ENCODE data around the gene EP400. TPM values are rescaled to one million over a fixed set of nuclear protein-coding genes. Genes with fewer than 3 reads are reported as not detected.
"Not testable (repeated sequence)": the region's sequence is repeated elsewhere in the genome, so short reads cannot be mapped to it uniquely, and the experiment has no call there.

EP400 gene
- total RNA-seq, 1 donor from 2014 or later = 85.8 TPM

- no peak for DNase-seq
- Mint-ChIP-seq H3K27ac (ENCODE audit: unreplicated experiment) (no peak overlapping the region), H3K4me1 (ENCODE audit: low read depth, unreplicated experiment) (no peaks in the 10 kb centered on the region), H3K36me3 (ENCODE audit: unreplicated experiment) (no peaks in the 10 kb centered on the region), H3K27me3 (ENCODE audit: unreplicated experiment) (no peaks in the 10 kb centered on the region), H3K4me3 (ENCODE audit: unreplicated experiment) (no peak overlapping the region), H3K9me3 (ENCODE audit: unreplicated experiment) (peaks cover 3% of the 10 kb centered on the region)
- TF ChIP-seq CTCF (IDR thresholded peaks at IDR 0.05; ENCODE audit: partially characterized antibody, unreplicated experiment) = no peak
These were observed 5.0 kb upstream of the EP400 start for GRCh38 chr12:131944601-131945251.

GRCh38 chr12:131946757-131947156 is 3.0 kb upstream of the EP400 start:
- peaks cover 1% of the 10 kb centered on the region for H3K27me3 Mint-ChIP-seq (ENCODE audit: unreplicated experiment)
- no peak overlapping the region for H3K4me3 Mint-ChIP-seq (ENCODE audit: unreplicated experiment)
- peaks cover 4% of the 10 kb centered on the region for H3K9me3 Mint-ChIP-seq (ENCODE audit: unreplicated experiment)
- no peak for TF ChIP-seq CTCF (IDR thresholded peaks at IDR 0.05; ENCODE audit: partially characterized antibody, unreplicated experiment)
- no peak overlapping the region for H3K27ac Mint-ChIP-seq (ENCODE audit: unreplicated experiment)
- no peak for DNase-seq
- H3K4me1 Mint-ChIP-seq (ENCODE audit: low read depth, unreplicated experiment) = peaks cover 2% of the 10 kb centered on the region
- no peaks in the 10 kb centered on the region for H3K36me3 Mint-ChIP-seq (ENCODE audit: unreplicated experiment)

- no peak overlapping the region for H3K27ac Mint-ChIP-seq (ENCODE audit: unreplicated experiment)
- no peak overlapping the region for H3K4me3 Mint-ChIP-seq (ENCODE audit: unreplicated experiment)
- peaks cover 1% of the 10 kb centered on the region for H3K27me3 Mint-ChIP-seq (ENCODE audit: unreplicated experiment)
- DNase-seq = no peak
- H3K4me1 Mint-ChIP-seq (ENCODE audit: low read depth, unreplicated experiment) = peaks cover 2% of the 10 kb centered on the region
- peaks cover 4% of the 10 kb centered on the region for H3K9me3 Mint-ChIP-seq (ENCODE audit: unreplicated experiment)
- H3K36me3 Mint-ChIP-seq (ENCODE audit: unreplicated experiment) = no peaks in the 10 kb centered on the region
- no peak for TF ChIP-seq CTCF (IDR thresholded peaks at IDR 0.05; ENCODE audit: partially characterized antibody, unreplicated experiment)
These were observed 2.2 kb upstream of the EP400 start for GRCh38 chr12:131947482-131948027.

GRCh38 chr12:131948166-131948712 is 1.5 kb upstream of the EP400 start:
- Mint-ChIP-seq H3K4me1 (ENCODE audit: low read depth, unreplicated experiment) (peaks cover 7% of the 10 kb centered on the region), H3K36me3 (ENCODE audit: unreplicated experiment) (no peaks in the 10 kb centered on the region), H3K27ac (ENCODE audit: unreplicated experiment) (no peak overlapping the region), H3K4me3 (ENCODE audit: unreplicated experiment) (no peak overlapping the region), H3K9me3 (ENCODE audit: unreplicated experiment) (peaks cover 4% of the 10 kb centered on the region), H3K27me3 (ENCODE audit: unreplicated experiment) (peaks cover 1% of the 10 kb centered on the region)
- no peak for DNase-seq
- no peak for TF ChIP-seq CTCF (IDR thresholded peaks at IDR 0.05; ENCODE audit: partially characterized antibody, unreplicated experiment)

- H3K4me3 Mint-ChIP-seq (ENCODE audit: unreplicated experiment) = peak overlapping the region; percentile 49
- not testable (repeated sequence) for DNase-seq; H3K36me3 Mint-ChIP-seq (ENCODE audit: unreplicated experiment); H3K4me1 Mint-ChIP-seq (ENCODE audit: low read depth, unreplicated experiment); H3K27ac Mint-ChIP-seq (ENCODE audit: unreplicated experiment); H3K27me3 Mint-ChIP-seq (ENCODE audit: unreplicated experiment); H3K9me3 Mint-ChIP-seq (ENCODE audit: unreplicated experiment)
These were observed 870 bp upstream of the EP400 start for GRCh38 chr12:131948713-131949430.
